Stimulated activated CD8-positive, alpha-beta memory T cell treated with anti-CD3 and anti-CD28 coated beads, Interleukin-4, amount 100 ng/mL, for 48 hours (primary cell): Measurements from ENCODE around the gene KMT2E.

Source experiments
- DNase-seq: peaks from one replicate; pipeline ENCODE4 v3.0.0-alpha.2; 2020

Gene KMT2E

GRCh38 chr7:105086850-105087249, 72.8 kb downstream of the KMT2E start:
- no peak for DNase-seq

DNA sequence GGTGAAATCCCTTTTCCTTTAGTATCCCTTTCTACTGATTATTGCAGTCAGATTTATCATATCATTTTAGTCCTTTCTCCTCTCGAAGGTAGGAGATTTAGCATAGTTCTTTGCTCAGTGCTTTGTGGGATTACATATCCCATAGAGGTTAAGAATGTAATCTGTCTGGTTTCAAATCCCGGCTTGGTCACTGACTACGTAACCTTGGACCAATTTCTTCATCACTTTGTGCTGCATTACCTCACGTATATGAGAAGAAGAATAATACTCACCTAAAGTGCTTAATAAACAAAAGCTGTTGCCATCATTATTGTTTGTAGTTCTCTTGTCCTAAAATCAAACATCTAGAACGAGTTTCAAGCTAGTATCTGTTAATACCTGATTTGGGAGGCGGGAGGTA, 74.0 kb downstream of the KMT2E start:
- no peak for DNase-seq

DNA sequence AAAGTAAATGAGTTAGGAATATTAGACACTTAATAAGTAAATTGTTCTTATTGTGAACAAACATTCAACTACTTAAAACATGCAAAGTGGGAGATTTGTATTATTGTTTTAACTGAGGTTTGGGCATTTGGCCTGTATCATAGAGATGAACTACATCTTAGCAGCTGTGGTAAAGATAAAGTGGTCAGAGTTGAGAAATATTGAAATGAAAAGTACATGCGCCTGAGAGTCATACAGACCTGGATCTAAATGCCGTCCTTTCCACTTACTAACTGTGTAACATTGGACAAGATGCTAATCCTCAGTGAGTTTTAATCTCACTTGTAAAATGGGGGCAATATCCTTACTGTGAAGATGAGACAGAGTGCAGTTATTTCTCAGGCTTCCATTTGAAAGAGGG, 74.5 kb downstream of the KMT2E start:
- no peak for DNase-seq

GRCh38 chr7:105094966-105095365, 81.0 kb downstream of the KMT2E start:
- DNase-seq = no peak

GRCh38 chr7:105096306-105096705, 82.3 kb downstream of the KMT2E start:
- no peak for DNase-seq

DNA sequence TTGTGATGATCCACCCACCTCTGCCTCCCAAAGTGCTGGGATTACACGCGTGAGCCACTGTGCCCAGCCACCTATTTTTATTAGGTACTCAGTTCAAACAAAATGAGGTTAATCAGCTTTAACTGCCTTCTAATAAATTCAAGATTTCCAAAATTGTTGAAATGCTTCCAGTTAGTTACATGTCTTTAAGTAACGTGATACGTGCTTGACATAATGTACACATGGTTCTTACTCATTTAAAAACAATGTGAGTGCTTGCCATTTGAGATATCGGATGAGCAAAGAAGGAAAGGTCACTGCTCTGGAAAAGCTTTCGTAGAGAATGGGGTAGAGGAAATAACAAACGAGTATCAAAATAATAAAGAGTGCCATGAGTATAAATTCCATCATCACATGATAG, 83.6 kb downstream of the KMT2E start:
- no peak for DNase-seq

DNA sequence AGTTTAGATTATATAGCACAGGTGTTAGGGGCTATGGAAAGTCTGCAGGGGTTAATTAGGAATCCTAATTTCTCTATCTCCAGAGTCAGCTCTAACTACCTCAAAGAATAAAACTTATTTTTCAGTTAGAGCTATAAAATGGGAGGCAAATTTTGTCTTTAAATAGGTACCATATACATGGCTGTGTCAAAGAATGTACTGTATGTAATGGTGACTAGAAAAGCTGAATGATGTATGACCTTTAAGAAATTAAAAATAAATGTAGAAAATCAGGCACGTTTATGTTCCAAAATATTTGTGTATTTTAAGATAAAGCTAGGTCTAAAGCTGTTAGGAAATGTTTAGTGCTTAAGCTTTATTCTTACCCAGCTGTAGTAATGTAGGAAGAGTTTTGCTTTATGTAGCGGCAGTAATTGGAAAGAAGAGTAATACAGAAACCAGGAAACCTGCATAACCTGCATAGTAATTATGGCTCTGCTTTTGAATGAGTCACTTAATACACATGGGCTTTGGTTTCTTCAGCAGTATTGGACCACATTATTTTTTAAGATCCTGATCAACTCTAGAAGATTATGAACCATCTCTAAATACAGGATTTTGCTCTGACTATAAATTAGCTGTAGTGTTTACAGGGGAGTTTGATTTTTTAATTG, 85.0 kb downstream of the KMT2E start:
- no peak for DNase-seq

DNA sequence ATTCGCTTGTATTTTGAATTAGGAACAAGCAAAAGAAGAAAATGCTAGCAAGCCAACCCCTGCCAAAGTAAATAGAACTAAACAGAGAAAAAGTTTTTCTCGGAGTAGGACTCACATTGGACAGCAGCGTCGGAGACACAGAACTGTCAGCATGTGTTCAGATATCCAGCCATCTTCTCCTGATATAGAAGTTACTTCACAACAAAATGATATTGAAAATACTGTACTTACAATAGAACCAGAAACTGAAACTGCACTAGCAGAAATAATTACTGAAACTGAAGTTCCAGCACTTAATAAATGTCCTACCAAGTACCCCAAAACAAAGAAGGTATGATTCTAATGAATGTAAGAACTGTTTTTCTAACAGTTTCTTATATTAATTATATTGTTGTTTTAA, 87.9 kb downstream of the KMT2E start:
- no peak for DNase-seq

GRCh38 chr7:105102557-105103352, 88.8 kb downstream of the KMT2E start:
- no peak for DNase-seq

DNA sequence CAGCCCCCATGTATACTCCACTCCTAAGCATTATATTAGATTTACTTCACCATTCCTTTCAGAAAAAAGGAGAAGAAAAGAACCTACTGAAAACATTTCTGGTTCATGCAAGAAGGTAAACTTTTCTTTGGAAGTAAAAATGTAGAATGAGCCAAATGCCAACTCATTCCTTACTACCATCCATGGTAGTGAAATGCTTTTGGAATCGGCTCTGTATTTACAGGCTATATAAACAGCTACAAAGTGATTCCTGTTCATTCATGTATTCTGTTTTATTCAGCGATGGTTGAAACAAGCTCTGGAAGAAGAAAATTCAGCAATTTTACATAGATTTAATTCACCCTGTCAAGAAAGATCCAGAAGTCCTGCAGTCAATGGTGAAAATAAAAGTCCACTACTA, 91.6 kb downstream of the KMT2E start:
- no peak for DNase-seq

GRCh38 chr7:105106473-105106872, 92.5 kb downstream of the KMT2E start:
- no peak for DNase-seq

GRCh38 chr7:105107458-105107857, 93.5 kb downstream of the KMT2E start:
- no peak for DNase-seq

DNA sequence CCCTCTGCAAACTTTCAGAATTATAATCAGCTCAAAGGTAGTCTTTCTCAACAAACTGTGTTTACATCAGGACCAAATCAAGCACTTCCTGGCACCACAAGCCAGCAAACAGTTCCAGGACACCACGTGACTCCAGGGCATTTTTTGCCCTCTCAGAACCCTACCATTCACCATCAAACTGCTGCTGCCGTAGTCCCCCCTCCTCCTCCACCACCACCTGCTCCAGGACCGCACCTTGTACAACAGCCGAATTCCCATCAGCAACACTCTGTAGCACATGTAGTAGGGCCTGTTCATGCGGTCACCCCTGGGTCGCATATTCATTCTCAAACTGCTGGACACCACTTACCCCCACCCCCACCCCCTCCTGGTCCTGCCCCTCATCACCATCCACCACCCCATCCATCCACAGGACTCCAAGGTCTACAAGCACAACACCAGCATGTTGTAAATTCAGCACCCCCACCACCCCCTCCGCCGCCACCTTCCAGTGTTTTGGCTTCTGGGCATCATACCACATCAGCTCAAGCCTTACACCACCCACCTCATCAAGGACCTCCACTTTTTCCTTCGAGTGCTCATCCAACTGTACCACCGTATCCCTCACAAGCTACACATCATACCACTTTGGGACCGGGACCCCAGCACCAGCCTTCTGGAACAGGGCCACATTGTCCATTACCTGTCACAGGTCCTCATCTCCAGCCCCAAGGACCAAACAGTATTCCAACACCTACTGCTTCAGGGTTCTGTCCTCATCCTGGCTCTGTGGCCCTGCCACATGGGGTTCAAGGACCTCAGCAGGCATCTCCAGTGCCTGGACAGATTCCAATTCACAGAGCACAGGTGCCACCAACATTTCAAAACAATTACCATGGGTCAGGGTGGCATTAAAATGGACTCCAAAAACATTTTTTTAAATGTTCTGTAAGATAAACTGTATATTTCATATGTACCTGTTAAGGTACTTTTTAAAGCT, 98.7 kb downstream of the KMT2E start:
- no peak for DNase-seq

DNA sequence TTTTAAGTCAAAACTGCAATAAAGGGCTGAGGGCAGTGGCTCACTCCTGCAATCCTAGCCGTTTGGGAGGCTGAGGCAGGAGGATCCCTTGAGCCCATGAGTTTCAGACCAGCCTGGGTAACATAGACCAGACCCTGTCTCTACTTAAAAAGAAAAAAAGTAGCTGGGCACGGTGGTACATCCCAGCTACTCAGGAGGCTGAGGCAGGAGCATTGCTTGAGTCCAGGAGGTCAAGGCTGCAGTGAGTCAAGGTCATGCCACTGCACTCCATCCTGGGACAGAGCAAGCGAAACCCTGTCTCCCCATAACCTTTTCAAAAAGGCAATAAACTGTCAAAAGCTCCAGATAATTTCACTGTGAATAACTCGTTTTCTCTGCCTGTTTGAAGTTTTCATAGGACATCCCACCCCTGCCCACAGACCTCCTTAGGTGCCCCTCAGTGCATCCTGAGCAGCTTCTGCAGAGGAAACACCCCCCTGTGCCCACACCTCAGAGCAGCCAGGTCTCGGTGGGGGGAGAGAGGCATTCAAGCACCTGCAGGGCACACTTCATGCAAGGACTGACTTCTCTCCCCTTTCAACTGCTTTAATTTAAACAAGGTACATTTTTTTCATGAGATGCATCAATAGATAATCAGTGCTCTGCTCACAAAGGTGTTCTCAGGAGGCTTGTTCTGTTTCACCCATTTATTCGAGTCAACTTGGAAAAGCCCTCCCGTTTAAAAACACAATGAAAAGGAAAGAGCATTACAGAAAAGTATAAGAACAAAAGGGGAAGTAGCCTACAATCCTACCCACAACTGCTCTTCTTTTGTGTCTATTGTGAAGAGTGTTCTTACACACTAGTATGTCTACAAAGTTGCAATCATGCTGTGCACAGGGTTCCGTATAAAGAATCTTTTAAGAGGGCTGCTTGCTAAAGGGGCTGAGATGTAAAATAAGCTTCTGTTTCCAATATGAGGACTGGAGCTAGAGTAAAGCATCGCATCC, 104.9 kb downstream of the KMT2E start:
- DNase-seq = no peak

DNA sequence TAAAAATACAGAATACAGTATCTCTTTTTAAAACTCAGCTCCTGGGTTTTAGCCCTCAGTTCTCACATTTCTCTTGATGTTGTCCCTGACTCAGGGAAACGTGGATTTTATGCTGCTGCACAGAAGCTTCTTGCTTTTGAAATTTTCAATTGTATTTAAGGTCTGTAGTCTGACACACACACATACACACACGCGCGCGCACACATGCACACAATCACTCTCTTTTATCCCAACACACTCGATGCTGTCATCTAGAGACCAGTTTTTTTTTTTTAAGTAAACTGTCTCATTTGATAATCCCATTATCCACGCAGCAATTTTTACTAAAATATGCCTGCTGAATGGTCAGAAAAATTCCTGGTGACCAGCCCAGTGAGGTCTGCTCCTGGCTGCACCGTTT, 108.6 kb downstream of the KMT2E start:
- DNase-seq = no peak

DNA sequence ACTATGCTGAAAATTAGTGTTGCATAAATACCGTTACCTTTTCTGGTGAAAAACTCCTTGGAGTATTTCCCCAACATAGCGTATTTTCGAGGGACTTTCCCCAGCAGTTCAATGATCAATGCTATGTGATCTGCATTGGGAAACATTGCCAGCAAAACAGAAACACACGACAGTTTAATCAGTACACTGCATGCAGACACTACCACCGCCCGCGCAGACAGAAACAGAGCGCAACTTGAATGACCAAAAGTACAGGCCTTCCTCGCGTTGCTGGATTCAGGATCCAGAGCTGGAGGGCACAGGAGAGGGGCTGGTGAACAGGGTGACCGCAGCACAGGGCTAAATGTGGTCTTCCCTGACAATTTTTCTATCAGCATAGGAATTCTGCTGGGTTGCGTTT, 111.7 kb downstream of the KMT2E start:
- no peak for DNase-seq

DNA sequence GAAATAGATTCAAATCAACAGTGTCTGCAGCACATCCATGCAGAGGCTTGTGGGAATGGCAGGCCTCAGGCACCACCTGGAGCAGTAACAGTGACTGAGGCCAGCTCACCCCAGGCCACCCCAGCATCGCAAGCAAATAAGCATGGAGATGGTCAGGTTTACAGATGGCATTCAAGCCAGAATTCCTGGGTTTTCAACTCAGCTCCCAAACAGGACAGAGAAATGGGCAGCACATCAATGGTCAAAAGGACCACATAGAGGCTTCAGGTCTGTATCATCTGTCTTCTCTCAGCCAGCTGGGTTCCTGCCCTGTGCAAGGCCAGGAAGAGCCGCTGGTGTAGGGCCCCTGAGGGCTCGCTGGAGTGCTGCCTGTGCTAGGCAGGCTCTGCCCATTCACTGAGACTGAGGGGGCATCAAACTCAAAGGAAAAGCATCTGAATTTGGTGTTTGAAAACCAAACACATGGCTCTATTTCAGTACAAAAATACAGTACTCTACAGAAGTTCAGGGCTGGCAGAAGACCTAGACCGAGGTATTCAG, 112.5 kb downstream of the KMT2E start:
- no peak for DNase-seq

DNA sequence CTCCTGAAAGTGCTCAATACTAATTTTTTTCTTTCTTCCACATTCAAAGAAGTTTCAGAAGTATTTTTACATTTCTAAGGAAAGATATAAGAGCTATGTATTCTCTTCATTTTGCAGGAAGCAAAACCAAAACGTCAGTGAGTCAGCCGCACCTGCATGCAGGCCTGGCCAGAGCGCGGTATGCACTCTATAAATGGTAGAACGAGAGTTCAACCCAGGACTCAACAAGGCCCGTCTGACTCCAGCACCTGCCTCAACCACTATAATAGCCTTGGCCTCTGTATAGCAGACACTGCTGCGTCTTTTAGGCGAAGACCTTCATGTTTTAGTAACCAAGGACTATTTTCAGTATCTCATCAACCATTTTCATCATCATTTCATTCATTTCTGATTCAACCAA, 113.2 kb downstream of the KMT2E start:
- DNase-seq = peak; percentile 45

DNA sequence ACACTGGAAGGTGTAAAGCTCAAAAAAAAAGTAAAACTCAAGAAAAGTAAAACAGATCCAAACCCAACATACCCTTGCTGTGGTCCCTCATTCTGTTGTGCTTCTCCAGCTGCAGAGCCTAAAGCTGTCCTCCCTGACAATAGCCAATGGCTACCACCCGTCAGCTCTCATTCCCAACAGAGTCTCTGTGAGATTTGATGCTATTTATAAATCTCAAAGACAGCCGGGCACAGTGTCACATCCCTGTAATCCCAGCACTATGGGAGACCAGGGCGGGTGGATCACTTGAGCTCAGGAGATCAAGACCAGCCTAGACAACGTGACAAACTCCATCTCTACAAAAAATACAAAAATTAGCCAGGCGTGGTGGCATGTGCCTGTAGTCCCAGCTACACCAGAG, 116.0 kb downstream of the KMT2E start:
- no peak for DNase-seq

GRCh38 chr7:105130580-105130979, 116.6 kb downstream of the KMT2E start:
- DNase-seq = no peak

DNA sequence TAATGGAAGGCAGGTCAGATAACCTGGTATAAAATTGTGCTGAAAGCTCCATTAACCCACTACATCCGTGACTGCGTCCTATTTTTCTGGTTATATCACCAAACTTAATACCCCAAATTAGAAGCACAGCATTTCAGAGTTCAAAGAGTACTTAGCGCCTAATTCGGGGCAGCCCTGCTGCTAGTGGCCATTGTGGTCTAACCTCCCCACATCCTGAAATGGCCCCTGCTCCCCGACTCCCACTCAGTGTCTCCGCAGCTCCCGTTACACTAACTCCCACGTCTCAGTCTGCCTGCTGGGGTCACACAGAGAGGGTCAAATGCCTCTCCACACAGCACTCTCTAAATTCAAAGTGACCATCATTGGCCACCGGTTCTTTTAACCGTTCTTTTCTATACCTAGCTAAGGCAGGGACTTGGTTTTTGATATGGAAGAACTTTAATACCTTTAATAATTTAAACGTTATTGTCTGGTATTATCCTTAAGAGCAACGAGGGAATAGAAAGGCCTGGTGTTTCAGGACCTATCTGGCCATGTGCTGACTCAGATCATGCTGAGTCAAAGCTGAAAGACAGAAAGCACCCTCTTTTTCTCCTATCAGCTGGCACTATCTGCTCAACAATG, 117.1 kb downstream of the KMT2E start:
- no peak for DNase-seq
